HG03457 (cell line): ENCODE measurements around the gene PHF11.
"Not testable (repeated sequence)": the region's sequence is repeated elsewhere in the genome, so short reads cannot be mapped to it uniquely, and the experiment has no call there.

Experiments used
- ATAC-seq: cut with Tn5 transposase; IDR thresholded peaks from one replicate; pipeline ENCODE4 v1.9.1; 2021; ENCODE audit warnings: moderate number of reproducible peaks; ENCODE audit not compliant: unreplicated experiment

The PHF11 gene

DNA sequence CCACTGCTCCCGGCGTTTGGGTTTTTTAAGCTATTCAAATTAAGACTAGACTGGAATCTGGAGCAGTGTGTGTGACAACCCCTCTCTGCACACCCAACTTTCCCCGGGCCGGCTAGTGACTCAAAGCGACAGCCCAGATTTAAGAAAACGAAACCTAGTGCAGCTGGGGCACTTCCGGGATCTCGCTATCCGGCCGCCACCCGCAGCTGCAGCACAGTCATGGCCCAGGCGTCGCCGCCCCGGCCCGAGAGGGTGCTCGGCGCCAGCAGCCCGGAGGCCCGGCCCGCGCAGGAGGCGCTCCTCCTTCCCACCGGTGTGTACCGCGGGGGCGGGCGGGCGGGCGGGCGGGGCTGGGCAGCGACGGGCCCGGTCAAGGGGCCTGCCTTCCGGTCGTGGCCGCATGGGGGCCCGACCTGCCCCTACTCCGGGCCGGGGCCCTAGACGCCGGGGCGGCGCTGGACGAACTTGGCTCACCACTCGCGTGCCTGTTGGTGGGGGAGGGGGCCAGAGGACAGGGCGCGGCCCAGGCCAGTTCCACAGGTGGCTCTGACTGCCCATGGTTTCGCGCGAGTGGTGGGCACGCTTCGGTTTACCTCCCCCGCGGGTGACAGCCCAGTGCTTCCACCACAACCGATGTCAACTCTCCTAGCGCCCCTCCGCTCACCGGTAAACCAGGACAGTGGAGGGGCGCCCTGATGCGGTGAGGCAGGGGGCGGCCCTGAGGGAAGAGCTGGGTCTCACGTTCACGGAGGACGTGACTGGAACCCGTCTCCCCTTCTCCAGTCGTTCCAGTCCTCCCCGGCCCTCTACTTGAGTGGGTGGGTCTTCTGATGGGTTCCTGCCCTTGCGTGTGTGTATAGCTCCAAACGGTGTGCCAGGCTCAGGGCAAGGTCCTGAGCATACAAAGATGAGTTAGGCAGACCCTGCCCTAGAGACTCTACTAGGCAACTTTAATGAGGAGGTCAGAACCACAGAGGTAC is at the start of gene PHF11:
Gene PHF11 (plus strand): TSS at position 171 of the 980 bp plus-strand sequence. CDS start 49 bp downstream, at position 220.
- peak; percentile 81 for ATAC-seq

- no peak for ATAC-seq
Observed at GRCh38 chr13:49446473-49446872, 49.3 kb upstream of the PHF11 start.

DNA sequence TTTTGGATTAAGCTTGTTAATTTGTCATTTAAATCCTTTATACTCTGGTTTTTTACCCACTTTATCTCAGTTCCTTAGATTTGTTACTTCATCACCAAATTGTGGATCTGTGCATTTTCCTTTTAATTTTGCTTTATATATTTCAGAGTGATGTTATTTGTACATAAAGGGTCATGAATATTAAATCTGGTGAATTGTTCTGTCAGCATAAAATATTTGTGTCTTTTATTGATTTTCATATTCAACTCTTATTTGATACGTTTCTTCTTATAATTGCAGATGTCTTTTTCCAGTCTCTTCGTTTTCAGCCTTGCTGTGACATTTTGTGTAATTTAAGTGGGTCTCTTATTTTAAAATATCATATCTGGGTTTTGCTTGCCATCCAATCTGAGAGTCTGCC is 47.0 kb upstream of the PHF11 start:
- no peak for ATAC-seq

GRCh38 chr13:49450105-49450819 is 45.5 kb upstream of the PHF11 start:
- ATAC-seq, result no peak

DNA sequence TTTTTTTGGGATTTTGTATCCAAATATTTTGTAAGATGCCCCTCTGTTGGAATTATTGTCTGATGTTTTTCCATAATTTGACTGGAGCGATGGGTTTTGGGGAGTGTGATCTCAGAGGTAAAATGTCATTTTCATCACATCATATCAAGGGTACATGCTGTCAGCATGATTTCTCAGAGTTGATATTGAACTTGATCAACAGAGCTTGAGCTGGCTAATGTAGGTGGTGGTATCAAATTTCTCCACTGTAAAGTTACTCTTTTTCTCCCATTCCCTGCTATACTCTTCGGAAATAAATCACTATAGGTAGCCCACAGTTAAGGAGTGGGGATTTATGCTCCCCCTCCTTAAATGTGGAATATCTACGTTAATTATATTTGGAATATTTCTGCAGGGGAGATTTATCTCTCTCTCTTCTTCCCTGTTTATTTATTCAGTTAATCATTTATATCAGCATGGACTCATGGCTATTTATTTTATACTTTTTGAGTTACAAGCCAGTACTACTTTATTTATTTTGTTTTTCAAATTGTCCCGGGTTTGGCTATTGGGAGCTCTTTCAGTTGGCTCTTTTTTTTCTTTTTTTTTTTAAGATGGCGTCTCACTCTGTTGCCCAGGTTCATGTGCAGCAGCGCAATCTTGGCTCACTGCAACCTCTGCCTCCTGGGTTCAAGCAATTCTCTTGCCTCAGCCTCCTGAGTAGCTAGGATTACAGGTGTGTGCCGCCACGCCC is 42.9 kb upstream of the PHF11 start:
- ATAC-seq, result no peak

DNA sequence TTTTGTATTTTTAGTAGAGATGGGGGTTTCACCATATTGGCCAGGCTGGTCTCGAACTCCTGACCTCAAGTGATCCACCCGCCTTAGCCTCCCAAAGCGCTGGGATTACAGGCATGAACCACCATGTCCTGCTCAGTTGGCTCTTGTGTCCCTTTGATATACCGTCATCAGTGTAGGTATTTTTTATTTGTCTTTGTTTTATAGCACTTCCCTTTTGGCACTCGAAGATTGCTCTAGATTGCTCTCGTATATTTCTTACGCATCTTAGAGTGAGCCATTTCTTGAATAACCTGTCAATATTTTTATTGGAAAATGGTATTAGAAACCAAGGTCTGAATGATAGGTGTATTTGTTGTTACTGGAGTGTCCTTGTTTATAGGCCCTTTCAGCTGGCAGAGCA is 42.3 kb upstream of the PHF11 start:
- no peak for ATAC-seq

DNA sequence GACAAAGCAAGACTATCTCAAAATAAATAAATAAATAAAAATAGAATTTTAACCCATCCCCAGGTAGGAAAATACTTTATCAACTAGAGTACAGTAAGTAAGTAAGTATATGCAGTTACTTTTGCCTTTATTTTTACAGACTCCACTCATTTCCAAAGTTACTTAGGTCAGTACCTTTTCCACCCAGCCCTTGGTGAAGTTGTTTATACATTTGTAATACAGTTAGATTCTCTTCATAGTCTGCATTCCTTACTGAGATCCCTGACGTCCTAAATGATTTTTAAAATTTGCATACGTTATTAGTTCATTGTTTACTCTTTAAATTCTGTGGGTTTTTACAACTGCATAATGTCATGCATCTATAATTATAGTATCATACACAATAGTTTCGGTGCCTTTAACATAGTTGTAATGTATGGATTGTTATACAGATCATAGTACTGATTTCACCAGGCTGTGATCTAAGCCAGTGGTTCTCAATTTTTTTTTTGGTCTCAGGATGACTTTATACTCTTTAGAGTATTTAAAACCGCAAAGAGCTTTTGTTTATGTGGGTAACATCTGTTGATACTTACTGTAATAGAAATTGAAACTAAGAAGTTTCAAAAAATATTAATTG is 41.3 kb upstream of the PHF11 start:
- ATAC-seq, result peak; percentile 90

GRCh38 chr13:49455007-49455398 is 40.8 kb upstream of the PHF11 start:
- no peak for ATAC-seq

DNA sequence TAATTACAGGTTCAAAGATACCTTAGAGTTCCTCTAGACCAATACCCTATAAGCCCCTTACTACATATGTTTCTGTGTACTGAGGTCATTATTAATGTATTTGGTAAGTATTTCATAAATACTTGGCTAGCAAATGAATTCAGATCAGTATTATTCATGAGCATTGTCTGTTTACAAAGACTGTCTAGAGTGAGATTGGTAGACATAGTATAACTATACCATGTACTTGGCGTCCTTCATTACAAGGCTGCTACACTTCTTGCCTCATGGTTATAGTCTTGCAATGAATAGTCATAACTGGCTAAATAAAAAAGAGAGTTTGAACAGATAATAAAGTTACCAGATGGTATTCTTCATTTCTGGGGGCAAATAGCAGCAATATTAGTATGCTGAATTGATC is 39.6 kb upstream of the PHF11 start:
- no peak for ATAC-seq

GRCh38 chr13:49457221-49457620 is 38.5 kb upstream of the PHF11 start:
- ATAC-seq, result no peak

GRCh38 chr13:49459580-49459979 is 36.2 kb upstream of the PHF11 start:
- ATAC-seq, result no peak

GRCh38 chr13:49464085-49464484 is 31.7 kb upstream of the PHF11 start:
- no peak for ATAC-seq

DNA sequence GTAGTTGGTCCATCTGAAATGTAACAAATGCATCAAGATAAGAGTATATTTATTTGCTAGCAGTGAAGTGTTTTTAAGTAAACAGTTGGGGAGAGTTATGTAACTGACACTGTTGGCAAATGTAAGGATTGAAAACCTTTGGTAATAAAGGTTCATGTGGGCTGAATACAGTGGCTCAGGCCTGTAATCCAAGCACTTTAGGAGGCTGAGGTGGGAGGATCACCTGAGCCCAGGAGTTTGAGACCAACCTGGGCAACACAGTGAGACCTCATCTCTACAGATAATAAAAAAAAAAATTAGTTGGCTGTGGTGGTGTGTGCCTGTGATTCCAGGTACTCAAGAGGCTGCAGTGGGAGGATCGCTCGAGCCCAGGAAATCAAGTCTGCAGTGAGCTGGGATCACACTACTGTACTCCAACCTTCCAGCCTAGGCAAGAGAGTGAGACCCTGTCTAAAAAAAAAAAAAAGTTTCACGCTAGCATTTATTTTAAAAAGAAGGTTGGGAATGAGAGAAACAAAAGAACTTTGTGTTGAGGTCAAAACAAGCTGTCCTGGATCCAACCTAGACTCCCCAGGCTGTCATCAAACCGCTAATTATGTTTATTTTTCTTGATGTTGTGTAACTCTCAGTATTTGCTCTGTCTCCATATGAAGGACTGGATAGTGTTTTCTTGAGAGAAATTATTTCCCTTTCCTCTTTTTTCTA is 31.0 kb upstream of the PHF11 start:
- ATAC-seq, result no peak

- no peak for ATAC-seq
Observed at GRCh38 chr13:49466292-49466838, 29.4 kb upstream of the PHF11 start.

GRCh38 chr13:49472186-49472585 is 23.6 kb upstream of the PHF11 start:
- ATAC-seq, result no peak

- ATAC-seq, result no peak
Observed at GRCh38 chr13:49476529-49476928, 19.2 kb upstream of the PHF11 start.

- no peak for ATAC-seq
Observed at GRCh38 chr13:49481788-49482187, 14.0 kb upstream of the PHF11 start.

DNA sequence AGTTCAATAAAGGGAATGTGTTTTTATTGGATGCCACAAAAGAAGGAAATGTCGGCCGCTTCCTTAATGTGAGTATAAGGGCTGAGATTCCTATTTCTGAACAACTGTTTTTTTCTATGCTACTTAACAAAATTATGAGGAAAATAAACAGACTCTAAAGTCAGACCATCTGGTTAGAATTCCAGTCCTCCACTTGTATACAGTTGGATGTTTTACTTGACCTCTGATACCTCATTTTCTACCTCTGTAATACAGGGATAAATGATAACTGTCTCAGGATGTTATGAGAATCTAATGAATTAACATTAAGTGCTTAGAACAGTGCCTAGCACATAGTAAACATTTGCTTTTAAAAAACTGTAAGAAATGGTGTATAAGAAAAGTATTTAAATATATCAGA is 7.2 kb upstream of the PHF11 start:
- no peak for ATAC-seq

DNA sequence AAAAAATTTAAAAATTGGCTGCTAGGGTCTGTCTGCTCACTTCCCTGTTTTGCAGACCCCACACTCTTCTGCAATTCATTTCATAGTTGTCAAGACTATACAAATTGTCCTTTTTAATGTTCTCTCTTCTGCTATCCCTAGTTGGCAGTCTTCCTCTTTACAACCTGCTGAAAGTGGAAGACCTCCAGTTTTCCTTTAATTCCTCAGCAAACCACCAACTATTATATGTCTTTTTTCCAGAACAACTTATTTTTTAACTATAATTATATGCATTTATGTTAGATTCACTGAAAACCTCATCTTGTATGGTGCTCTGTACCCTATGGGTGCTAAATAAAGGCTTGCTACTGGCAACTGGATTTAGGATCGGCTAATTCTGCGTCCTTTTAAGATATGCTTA is 1.1 kb upstream of the PHF11 start:
- no peak for ATAC-seq

DNA sequence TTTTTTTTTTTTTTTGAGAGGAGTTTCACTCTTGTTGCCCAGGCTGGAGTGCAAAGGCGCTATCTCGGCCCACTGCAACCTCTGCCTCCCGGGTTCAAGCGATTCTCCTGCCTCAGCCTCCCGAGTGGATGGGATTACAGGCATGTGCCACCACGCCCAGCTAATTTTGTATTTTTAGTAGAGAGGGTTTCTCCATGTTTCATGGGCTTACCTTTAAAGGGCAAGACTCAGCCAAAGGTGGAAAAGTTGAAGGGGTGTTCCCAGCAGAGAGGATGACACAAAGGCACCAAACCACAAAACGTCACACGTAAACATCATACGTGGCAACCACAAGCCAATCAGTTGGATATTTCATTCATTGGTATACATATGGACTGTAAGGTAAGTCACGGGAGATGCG is 1.1 kb downstream of the PHF11 start:
- ATAC-seq, result not testable (repeated sequence)
